Smooth muscle cell (in vitro differentiated cells): ENCODE data around the gene PPP1R1A. TPM values are rescaled to one million over a fixed set of nuclear protein-coding genes. Genes with fewer than 3 reads are reported as not detected.

Source experiments
- DNase-seq: peaks from one replicate; lab custom pipeline; 2025; ENCODE audit not compliant: unreplicated experiment; lab: John Stamatoyannopoulos, UW
- H2AFZ ChIP-seq: fragments of 200-600 bp; sonication (generic); 2 replicates; pipeline ENCODE4 v1.6.0; 2016; ENCODE audit warnings: antibody characterized with exemption, low read depth, mild to moderate bottlenecking
- H3F3A ChIP-seq: fragments of 200-600 bp; sonication (generic); 2 replicates; pipeline ENCODE4 v1.6.0; 2017; ENCODE audit warnings: antibody characterized with exemption, low read depth
- H3K27ac ChIP-seq: fragments of 200-600 bp; sonication (generic); 2 replicates; pipeline ENCODE4 v1.5.1; 2016; ENCODE audit warnings: low read depth, mild to moderate bottlenecking
- H3K27me3 ChIP-seq: fragments of 200-600 bp; sonication (generic); 2 replicates; pipeline ENCODE4 v1.6.1; 2016; ENCODE audit warnings: low read depth, mild to moderate bottlenecking
- H3K36me3 ChIP-seq: fragments of 200-600 bp; sonication (generic); 2 replicates; pipeline ENCODE4 v1.5.1; 2016; ENCODE audit warnings: low read depth
- H3K4me1 ChIP-seq: fragments of 200-600 bp; sonication (generic); 2 replicates; pipeline ENCODE4 v1.5.1; 2016; ENCODE audit warnings: low read depth
- H3K4me2 ChIP-seq: fragments of 200-600 bp; sonication (generic); 2 replicates; pipeline ENCODE4 v1.6.0; 2016; ENCODE audit warnings: mild to moderate bottlenecking
- H3K4me3 ChIP-seq: fragments of 200-600 bp; sonication (generic); 2 replicates; pipeline ENCODE4 v1.5.1; 2016; ENCODE audit warnings: mild to moderate bottlenecking
- H3K79me2 ChIP-seq: fragments of 200-600 bp; sonication (generic); 2 replicates; pipeline ENCODE4 v1.6.0; 2016; ENCODE audit warnings: low read depth, mild to moderate bottlenecking
- H3K9ac ChIP-seq: fragments of 200-600 bp; sonication (generic); 2 replicates; pipeline ENCODE4 v1.6.0; 2016; ENCODE audit warnings: low read depth
- H3K9me3 ChIP-seq: fragments of 200-600 bp; sonication (generic); replicated peaks from 2 replicates; pipeline ENCODE4 v1.5.1; 2016; ENCODE audit warnings: low read depth
- H4K20me1 ChIP-seq: fragments of 200-600 bp; sonication (generic); 2 replicates; pipeline ENCODE4 v1.6.0; 2016; ENCODE audit warnings: low read depth
- CTCF ChIP-seq: fragments of 200-600 bp; sonication (generic); IDR thresholded peaks from 2 replicates; pipeline ENCODE4 v1.5.1; 2017; ENCODE audit warnings: borderline replicate concordance, mild to moderate bottlenecking, antibody characterized with exemption; ENCODE audit not compliant: insufficient read depth, poor library complexity, severe bottlenecking
- WGBS: methylation state at CpG from one replicate; pipeline ENCODE4 v1.1.7; 2016; ENCODE audit warnings: low lambda C conversion rate; 5-methylcytosine and 5-hydroxymethylcytosine counted together
- polyA plus RNA-seq: library from polyadenylated mRNA; unstranded; fragments of >200 nt; fragmentation: Nextera tagmentation; extraction: Ambion mirVana; gene quantifications from 2 replicates; pipeline ENCODE4 v1.2.1, GENCODE V29; 2016
- total RNA-seq: library from RNA; depleted of rRNA; stranded (reverse); fragments of >200 nt; gene quantifications from 2 replicates; pipeline ENCODE4 v1.2.3, GENCODE V29; 2014

PPP1R1A gene
- total and polyA plus RNA-seq, 2 experiments from 2014 or later: 0.31 TPM; not detected in 1

GRCh38 chr12:54590978-54591591 is 2.6 kb upstream of the PPP1R1A start:
- no peaks in the 10 kb centered on the region for H3K36me3 ChIP-seq
- peaks cover 5% of the 10 kb centered on the region for H3K4me1 ChIP-seq
- no peak overlapping the region for H2AFZ ChIP-seq
- peaks cover 44% of the 10 kb centered on the region for H3K27me3 ChIP-seq
- H3K79me2 ChIP-seq: no peaks in the 10 kb centered on the region
- no peak for DNase-seq
- TF ChIP-seq CTCF: no peak
- no peak overlapping the region for H3K9ac ChIP-seq
- no peaks in the 10 kb centered on the region for H3F3A ChIP-seq
- H4K20me1 ChIP-seq: no peaks in the 10 kb centered on the region
- H3K4me3 ChIP-seq: no peak overlapping the region
- no peaks in the 10 kb centered on the region for H3K9me3 ChIP-seq
- WGBS: 56% methylated on average over 7 of the region's 7 CpGs
- H3K27ac ChIP-seq: no peak overlapping the region
- H3K4me2 ChIP-seq: no peak overlapping the region

GRCh38 chr12:54589964-54590363 is 1.5 kb upstream of the PPP1R1A start:
- TF ChIP-seq CTCF: no peak
- 83% methylated on average over 5 of the region's 5 CpGs for WGBS
- no peak for DNase-seq
- Histone ChIP-seq H3K4me2 (no peak overlapping the region), H4K20me1 (no peaks in the 10 kb centered on the region), H3K9me3 (no peaks in the 10 kb centered on the region), H3K9ac (no peak overlapping the region), H3K79me2 (no peaks in the 10 kb centered on the region), H3K4me1 (peaks cover 5% of the 10 kb centered on the region), H3K27me3 (peaks cover 55% of the 10 kb centered on the region), H3K27ac (no peak overlapping the region), H3K4me3 (no peak overlapping the region), H3K36me3 (no peaks in the 10 kb centered on the region), H3F3A (no peaks in the 10 kb centered on the region), H2AFZ (no peak overlapping the region)

- Histone ChIP-seq H4K20me1 (no peaks in the 10 kb centered on the region), H3K4me3 (peak overlapping the region; percentile 46), H3K36me3 (no peaks in the 10 kb centered on the region), H2AFZ (no peak overlapping the region), H3K27me3 (peaks cover 64% of the 10 kb centered on the region), H3K9ac (no peak overlapping the region), H3K9me3 (no peaks in the 10 kb centered on the region), H3K27ac (no peak overlapping the region), H3K79me2 (no peaks in the 10 kb centered on the region), H3F3A (no peaks in the 10 kb centered on the region), H3K4me2 (peak overlapping the region; percentile 87), H3K4me1 (peaks cover 5% of the 10 kb centered on the region)
- no peak for TF ChIP-seq CTCF
- DNase-seq: no peak
- WGBS: 40% methylated on average over 13 of the region's 13 CpGs
Measured at GRCh38 chr12:54588890-54589267, 420 bp upstream of the PPP1R1A start.

- Histone ChIP-seq H3K36me3 (no peaks in the 10 kb centered on the region), H3K4me1 (peaks cover 5% of the 10 kb centered on the region), H3K27me3 (peaks cover 71% of the 10 kb centered on the region), H3K4me2 (no peak overlapping the region), H3K9me3 (no peaks in the 10 kb centered on the region), H3K27ac (no peak overlapping the region), H3K4me3 (peak overlapping the region; percentile 46), H2AFZ (no peak overlapping the region), H3K79me2 (no peaks in the 10 kb centered on the region), H3F3A (no peaks in the 10 kb centered on the region), H3K9ac (no peak overlapping the region), H4K20me1 (no peaks in the 10 kb centered on the region)
- no peak for DNase-seq
- TF ChIP-seq CTCF: no peak
- WGBS: 55% methylated on average over 5 of the region's 5 CpGs
Measured at GRCh38 chr12:54587315-54587873, 1.1 kb downstream of the PPP1R1A start.
